IPS-NIHi11 (cell line): Measurements from ENCODE around the gene RABEP2.
A peak's percentile ranks its signal among the peaks of the same experiment; 100 is the strongest.
"Not testable (repeated sequence)": the region's sequence is repeated elsewhere in the genome, so short reads cannot be mapped to it uniquely, and the experiment has no call there.

Experiments used
- DNase-seq: peaks from one replicate; pipeline ENCODE4 v3.0.0; 2012; ENCODE audit warnings: mixed read lengths, low spot score

The RABEP2 gene

GRCh38 chr16:28903344-28904042 lies 21.5 kb downstream of the RABEP2 start:
- DNase-seq, result no peak

DNA sequence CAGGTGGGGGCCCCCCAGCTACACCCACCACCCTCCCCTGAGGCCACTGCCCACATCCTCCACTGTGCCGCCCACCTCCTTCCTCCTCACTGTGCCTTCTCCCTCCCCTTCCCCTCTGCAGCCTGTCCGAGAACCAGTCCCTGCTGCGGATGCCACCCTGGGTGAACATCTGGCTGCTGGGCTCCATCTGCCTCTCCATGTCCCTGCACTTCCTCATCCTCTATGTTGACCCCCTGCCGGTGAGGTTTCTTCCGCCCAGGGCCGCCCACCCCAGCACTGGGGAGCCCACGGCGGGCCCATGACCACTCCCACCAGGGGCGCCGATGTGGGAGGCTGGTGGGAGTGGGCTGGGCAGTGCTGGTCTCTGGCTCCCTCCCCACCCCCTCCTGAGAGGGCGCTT lies 22.1 kb downstream of the RABEP2 start:
- DNase-seq, result no peak

DNA sequence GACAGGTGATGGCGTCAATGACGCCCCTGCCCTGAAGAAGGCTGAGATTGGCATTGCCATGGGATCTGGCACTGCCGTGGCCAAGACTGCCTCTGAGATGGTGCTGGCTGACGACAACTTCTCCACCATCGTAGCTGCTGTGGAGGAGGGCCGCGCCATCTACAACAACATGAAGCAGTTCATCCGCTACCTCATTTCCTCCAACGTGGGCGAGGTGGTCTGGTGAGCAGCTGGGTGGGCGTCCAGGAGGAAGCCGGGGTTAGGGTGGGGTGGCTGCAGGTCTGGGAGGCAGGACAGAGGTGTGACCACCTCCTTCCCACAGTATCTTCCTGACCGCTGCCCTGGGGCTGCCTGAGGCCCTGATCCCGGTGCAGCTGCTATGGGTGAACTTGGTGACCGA lies 23.2 kb downstream of the RABEP2 start:
- peak; percentile 4 for DNase-seq

GRCh38 chr16:28900601-28901000 lies 24.4 kb downstream of the RABEP2 start:
- DNase-seq, result no peak

DNA sequence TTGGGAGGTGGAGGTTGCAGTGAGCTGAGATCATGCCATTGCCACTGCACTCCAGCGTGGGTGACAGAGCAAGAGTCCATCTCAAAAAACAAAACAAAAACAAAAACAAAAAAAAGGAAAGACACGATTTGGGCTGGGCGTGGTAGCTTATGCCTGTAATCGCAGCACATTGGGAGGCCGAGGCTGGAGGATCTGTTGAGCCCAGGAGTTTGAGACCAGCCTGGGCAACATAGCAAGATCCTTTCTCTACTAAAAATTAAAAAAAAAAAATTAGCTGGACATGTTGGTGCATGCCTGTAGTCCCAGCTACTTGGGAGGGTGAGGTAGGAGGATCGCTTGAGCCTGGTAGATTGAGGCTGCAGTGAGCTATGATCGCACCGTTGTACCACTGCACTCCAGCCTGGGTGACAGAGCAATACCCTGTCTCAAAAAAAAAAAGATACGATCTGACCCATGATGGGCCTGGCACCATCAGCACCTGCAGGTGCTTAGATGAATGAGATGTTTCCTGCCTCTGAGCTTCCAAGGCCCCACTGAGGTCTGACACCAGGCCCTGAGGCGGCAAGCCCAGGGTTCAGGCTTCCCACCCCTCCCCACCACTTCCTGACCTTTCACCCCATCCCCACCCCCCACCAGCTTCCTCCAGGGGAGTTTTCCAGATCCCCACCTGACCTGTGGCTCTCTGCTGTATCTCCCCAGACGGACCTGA lies 25.0 kb downstream of the RABEP2 start:
- no peak for DNase-seq

DNA sequence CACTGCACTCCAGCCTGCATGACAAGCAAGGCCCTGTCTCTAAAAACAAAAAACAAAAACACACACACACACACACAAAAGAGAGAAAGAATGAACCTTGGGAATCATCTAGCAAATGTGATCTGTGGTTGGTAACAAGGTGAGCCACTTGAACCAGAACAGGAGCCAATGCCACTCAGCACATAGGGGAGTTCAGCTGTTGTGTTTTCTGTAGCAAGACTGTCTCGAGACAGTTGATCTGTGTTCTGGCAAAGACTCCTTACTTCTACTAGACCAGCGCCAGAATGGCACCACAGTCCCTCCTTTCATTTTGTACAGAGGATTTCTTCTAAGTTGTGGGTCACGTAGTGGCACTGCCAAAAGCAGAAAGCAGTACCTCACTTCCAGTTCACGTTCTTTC lies 26.1 kb downstream of the RABEP2 start:
- DNase-seq, result no peak

GRCh38 chr16:28898266-28898665 lies 26.8 kb downstream of the RABEP2 start:
- DNase-seq, result no peak

DNA sequence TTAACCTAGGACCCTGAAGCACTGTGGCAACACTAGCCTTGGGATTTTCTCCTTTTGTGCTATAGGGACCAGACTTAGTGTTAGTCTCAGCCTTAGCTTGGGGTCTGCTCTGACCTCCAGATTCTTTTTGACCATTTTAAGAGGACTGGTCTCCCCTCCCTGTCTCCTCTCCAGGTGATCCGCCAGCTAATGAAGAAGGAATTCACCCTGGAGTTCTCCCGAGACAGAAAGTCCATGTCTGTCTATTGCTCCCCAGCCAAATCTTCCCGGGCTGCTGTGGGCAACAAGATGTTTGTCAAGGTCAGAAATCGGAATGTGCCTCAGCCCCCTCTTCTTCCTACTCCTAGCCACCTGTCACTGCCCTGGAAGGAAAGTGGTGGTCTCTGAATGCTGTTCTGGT lies 27.2 kb downstream of the RABEP2 start:
- DNase-seq, result no peak

DNA sequence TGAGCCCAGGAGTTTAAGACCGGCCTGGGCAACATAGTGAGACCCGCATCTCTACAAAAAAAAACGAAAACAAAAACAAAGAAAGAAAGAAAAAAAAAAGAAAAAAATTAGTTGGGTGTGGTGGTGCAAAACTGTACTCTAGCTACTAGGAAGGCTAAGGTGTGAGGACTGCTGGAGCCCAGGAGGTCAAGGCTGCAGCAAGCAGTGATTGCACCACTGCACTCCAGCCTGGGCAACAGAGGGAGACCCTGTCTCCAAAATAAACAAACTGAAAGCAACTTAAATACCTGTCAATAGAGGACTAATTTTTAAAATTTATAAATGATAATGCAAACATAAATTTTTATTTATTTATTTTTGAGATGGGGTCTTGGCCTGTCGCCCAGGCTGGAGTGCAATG lies 29.4 kb downstream of the RABEP2 start:
- no peak for DNase-seq

DNA sequence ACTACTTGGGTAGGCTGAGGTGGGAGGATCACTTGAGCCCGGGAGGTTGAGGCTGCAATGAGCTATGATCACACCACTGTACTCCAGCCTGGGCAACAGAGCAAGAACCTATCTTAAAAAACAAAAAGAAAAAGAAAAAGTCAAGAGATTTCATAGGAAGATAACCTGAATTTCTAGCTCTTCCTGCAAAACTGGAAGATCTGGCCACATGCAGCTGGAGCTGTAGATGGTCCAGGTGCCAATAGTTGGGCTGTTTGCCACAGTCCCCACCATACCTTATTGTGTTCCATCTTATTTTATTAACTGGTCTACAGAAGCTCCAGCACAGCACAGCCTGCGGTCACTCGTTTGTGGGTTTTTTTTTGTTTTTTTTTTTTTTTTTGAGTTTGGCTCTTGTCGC lies 31.7 kb downstream of the RABEP2 start:
- no peak for DNase-seq

DNA sequence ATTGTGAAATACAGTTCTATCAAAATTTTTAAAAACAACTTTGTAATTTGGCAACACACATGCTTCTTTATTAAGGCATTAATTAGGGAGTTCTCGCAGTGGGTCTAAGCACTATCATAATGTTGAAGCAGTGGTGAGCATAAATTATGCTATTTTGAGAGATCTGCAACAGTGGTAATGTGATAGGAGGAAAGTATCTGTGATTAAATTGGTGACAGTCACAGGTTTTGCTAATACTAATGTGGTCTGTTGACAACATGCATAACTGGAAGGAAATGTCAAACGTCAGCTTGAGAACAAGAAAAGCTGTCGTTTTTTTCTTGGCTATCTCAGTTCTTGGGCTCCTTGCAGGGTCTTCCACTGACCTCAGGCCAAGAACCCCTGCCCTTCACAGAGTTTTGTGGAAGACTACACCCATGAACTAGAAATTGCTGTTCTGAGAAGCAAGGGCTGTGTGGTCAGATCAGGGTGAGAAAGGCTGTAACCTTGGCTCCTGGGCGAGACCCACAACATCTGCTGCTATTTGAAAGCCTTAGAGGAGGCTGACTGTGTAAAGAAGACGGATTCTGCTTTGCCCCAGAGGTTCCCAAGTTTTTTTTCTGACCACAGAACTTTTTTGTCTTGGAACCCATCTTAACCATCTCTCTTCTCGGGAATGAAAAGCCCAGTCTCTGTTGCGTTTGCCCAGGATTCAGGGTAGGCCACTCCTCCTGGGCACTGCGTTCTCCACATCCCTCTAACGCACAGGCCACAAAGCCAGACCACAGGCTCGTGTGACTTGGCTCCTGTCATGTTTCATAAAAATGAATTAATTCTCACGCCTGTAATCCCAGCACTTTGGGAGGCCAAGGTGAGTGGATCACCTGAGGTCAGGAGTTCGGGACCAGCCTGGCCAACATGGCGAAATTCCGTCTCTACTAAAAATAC lies 32.8 kb downstream of the RABEP2 start:
- DNase-seq, result no peak

DNA sequence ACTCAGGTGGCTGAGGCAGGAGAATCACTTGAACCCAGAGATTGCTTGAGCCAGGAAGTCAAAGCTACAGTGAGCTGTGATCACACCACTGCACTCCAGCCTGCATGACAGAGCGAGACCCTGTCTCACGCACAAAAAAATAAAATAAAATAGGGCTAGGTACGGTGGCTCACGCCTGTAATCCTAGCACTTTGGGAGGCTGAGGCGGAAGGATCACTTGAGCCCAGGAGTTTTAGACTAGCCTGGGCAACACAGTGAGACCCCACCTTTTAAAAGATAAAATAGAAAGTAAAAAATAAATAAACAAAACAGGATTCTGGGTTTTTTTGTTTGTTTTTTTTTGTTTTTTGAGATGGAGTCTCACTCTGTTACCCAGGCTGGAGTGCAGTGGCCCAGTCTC lies 34.7 kb downstream of the RABEP2 start:
- not testable (repeated sequence) for DNase-seq

- DNase-seq, result no peak
Observed at GRCh38 chr16:28886945-28887344, 38.1 kb downstream of the RABEP2 start.

DNA sequence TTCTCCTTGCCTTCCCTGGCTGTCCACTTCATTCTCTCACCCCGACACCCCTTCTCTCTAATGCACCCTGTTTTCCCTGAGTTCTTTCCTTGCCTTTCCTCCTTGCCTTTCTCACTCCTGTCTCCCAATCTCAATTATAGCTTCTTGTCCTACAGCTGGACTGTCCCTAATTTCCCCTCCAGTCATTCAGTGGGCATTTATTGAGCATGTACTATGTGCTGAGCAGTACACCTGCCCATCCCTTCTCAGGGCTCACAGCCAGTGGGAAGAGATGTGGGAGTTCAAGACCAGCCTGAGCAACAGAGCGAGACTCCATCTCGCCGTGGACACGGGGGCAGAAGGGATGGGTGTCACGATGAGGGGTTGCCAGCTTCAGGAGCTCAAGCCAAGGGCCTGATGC lies 41.0 kb downstream of the RABEP2 start:
- no peak for DNase-seq

GRCh38 chr16:28883221-28883996 lies 41.6 kb downstream of the RABEP2 start:
- no peak for DNase-seq

GRCh38 chr16:28882551-28883160 lies 42.4 kb downstream of the RABEP2 start:
- DNase-seq, result no peak

DNA sequence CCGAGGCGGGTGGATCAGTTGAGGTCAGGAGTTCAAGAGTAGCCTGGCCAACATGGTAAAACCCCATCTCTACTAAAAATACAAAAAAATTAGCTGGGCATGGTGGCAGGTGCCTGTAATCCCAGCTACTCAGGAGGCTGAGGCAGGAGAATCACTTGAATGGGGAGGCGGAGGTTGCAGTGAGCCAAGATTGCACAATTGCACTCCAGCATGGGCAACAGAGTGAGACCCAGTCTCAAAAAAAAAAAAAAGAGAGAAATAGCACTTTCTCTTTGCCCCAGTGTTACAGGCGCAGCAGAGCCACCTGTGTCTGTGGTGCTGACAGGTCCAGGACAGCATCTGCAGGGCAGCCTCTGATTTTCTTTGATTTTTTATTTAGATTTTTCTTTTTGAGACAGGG lies 43.5 kb downstream of the RABEP2 start:
- not testable (repeated sequence) for DNase-seq

DNA sequence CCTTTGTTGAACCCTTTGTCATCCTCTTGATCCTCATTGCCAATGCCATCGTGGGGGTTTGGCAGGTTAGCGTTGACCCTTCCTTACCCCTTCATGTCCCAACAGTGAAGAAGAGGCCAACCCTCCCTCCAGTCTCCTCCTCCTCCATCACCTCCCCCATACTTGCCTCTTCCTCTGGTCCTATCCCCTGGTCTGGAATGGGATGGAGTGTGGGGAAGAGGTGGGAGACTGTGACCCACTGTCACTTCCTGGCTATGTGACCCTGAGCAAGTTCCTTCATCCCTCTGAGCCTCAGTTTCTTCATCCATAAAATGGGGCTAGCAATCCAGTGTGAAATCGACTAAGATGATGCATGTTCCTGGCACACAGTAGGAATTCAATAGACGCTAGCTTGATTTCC lies 44.1 kb downstream of the RABEP2 start:
- no peak for DNase-seq

- DNase-seq, result no peak
Observed at GRCh38 chr16:28880589-28880915, 44.5 kb downstream of the RABEP2 start.

DNA sequence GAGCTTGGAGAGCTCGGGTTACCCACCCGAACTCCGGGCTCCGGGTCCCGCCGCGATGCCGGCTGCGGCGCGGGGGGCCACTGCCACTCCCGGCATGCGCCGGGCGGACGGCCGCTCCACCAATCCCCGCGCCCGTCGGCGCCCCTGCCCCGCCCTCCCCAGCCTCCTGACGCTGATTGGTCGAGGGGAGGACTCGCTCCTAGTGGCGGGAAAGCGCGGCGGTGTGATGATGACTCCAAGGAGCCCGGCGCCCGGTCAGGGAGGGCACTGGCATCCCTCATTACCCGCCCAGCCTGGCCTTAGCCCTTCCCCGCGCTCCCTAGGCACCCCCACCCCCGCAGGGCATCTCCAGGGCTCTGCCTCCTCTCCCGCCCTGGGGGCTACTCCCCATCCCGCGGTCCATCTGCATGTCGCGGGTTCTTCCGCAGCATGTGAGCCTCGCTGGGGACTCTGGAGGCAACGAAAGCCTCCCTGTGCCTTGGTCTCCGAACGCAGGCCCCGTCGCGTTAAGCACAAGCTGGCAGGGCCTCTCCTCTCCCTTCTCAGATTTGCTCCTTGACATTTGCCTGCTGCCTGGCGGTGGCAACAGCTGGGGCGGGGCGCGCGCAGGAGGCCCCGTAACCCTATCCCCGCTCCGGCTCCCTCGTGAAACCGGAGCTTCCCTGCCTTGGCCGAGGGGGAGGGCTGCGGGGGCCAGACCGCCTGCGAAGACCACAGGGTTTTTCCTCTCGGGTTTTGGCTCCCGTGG lies 45.0 kb downstream of the RABEP2 start:
- DNase-seq, result peak; percentile 99

GRCh38 chr16:28879261-28879840 lies 45.7 kb downstream of the RABEP2 start:
- DNase-seq, result peak; percentile 63
